NB4 (cell line): ENCODE data around the gene ALDH3B2.

Experiments used
- MYC ChIP-seq: IDR thresholded peaks from 2 replicates; pipeline ENCODE4 v1.6.1; 2011; ENCODE audit warnings: low read depth, low read length
- TF ChIP-seq, protein P1 (sequence below): IDR thresholded peaks from 2 replicates; pipeline ENCODE4 v1.6.1; 2011; ENCODE audit warnings: low read depth, low read length
- TF ChIP-seq, protein P2 (sequence below): IDR thresholded peaks from one replicate; pipeline ENCODE4 v1.5.1; 2012; ENCODE audit warnings: low read depth, low read length

DNA sequence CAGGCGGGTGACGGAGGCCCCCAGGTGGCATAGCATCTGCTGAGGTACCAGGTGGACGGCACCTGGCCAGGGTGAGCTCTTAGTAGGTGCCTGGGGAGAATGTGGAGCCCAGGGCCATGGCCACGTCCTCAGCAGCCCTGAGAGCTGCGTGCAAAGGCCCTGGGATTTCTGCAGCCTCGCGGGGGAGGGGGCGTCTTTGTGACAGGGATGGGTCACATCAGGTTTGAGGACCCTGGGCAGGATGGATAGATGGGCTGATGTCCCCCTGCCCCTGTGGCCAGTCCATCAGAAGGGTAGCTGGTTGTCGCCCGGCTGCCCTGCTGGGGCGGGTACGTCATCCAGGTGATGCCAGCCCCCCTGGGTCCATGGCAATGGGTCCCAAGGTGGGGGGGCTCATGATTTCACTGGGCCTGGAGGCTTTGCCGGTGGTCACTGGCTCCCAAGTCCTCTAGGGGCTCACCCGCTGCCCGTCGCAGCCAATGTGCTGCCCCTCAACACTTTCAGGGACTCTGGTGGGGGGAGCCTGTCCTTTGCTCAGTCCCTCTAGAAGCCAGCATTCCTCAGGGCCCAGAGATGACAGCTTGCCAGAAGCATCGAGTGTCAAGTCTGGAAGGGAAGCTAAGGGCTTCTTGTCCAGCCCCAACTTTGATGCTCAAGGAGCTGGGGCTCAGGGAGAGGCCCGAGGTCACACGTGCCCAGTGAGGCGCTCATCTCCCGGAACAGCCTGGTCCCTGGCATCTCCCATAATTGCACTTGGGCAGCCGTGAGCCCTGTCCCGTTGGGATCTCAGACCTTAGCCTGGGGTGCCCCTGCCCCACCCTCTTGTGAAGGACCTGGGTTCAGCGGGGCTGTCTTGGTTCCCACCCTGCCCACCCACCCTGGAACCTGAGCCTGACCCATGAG is 35.6 kb downstream of the ALDH3B2 start:
- TF ChIP-seq, protein P1, sequence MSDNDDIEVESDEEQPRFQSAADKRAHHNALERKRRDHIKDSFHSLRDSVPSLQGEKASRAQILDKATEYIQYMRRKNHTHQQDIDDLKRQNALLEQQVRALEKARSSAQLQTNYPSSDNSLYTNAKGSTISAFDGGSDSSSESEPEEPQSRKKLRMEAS: no peak
- TF ChIP-seq, protein P2, sequence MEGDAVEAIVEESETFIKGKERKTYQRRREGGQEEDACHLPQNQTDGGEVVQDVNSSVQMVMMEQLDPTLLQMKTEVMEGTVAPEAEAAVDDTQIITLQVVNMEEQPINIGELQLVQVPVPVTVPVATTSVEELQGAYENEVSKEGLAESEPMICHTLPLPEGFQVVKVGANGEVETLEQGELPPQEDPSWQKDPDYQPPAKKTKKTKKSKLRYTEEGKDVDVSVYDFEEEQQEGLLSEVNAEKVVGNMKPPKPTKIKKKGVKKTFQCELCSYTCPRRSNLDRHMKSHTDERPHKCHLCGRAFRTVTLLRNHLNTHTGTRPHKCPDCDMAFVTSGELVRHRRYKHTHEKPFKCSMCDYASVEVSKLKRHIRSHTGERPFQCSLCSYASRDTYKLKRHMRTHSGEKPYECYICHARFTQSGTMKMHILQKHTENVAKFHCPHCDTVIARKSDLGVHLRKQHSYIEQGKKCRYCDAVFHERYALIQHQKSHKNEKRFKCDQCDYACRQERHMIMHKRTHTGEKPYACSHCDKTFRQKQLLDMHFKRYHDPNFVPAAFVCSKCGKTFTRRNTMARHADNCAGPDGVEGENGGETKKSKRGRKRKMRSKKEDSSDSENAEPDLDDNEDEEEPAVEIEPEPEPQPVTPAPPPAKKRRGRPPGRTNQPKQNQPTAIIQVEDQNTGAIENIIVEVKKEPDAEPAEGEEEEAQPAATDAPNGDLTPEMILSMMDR: no peak
- no peak for TF ChIP-seq MYC
